RCC 7860 (cell line): ENCODE measurements around the gene CDKN2AIPNL.

Experiments used
- DNase-seq: peaks from one replicate; pipeline ENCODE4 v3.0.0-alpha.2; 2015; ENCODE audit warnings: low spot score
- FAIRE-seq: peaks from 2 replicates; lab custom pipeline; 2012; peaks lifted over from hg19 to GRCh38; lab: Jason Lieb, UNC

The CDKN2AIPNL gene

DNA sequence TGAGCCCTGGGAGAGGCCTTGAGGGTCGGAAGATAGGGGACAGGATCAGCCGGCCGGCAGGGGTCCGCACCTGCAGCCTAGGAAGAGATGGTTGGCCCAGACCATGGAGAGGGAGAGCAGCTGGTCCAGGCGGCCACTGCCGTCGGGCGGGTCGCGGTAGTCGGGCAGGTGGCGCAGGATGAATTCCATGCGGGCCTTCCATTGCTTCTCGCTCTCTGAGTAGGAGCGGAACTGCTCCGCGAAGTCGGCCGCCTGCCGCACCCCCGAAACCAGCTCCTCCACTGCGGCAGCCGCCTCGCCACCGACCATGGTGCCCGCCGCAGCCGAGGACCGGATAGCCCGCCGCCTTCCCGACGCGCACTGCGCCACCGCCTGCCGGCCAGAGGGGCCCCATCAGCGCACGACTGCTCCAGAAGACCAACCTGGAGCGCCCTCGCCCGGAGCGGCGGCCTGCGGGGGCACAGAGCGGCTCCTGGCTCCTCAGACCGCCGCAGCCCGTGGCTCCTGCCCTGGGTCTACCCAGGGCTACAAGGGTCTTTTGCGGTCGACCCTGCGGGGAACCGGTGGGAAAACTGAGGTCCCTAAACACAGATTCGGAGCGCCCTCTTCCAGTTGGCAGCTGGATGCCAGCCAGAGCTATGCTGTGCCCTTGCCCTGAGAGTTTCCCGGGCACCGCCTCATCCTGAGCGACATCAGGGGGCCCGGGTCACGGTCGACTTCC is at the start of gene CDKN2AIPNL:
Gene CDKN2AIPNL (minus strand): TSS at position 336 of the 721 bp plus-strand sequence. CDS start 27 bp downstream, at position 309.
- FAIRE-seq = no peak
- DNase-seq = peak; percentile 77

DNA sequence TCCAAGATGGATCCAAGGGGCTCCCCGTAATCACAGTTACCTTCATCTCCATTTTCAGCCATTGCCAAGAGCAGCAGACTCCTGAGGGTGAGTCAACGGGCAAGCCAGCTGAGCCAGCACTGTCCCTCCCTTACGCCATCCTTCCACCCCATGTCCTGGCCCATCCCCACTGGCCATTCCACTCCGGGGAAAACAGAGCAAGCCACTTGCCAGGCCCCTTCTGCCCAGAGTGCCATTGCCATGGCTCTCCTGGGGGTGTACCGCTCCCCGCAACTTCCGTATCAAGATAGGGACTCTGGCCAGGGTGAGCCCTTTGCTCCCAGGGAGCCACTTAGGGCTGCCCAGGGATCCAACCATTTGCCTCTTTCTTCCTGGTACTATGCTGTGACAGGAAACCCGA is 48.9 kb upstream of the CDKN2AIPNL start:
- no peak for DNase-seq

DNA sequence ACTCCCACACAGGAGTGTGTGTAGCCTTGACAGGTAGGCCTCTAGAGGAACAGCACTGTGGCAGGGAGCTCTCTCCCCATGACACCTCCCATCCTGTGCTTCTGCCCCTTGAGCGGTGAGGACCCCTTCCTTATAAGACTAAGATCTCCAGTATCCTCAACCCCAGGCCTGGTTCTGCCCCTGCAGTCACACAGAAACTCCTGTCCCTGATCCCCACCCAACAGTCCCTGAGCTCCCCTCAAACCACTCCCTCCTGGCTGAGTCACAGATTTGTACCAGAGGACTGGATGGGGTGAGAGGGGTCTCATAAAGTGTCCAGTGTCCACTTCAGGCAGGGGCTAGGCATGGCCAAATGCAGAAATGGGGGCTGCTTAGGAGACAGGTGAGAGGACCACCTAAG is 47.8 kb upstream of the CDKN2AIPNL start:
- no peak for FAIRE-seq
- no peak for DNase-seq

More for the DNA sequence above, 48.9 kb upstream of the CDKN2AIPNL start:
- FAIRE-seq = no peak

DNA sequence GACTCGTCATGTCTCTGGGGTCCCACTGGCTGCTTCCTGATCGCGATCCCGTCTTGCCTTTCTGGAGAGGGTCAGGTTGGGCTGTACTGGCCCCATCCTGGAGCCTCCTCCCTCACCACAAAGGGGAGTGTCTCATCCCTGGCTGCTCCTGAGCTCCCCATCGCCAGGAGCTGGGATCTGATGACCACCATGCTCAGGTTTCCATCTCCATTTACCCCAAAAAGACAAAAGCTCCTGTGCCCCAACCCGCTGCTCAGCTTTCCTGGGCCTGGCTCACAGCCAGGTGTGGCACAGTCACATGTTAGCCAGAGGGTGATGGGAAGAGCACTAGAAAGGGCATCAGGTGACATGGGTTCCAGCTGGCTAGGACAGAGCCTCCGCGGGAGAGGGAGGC is 47.3 kb upstream of the CDKN2AIPNL start:
- no peak for FAIRE-seq
- no peak for DNase-seq

- FAIRE-seq (peak; percentile 4), DNase-seq (peak; percentile 53)
Measured at GRCh38 chr5:134458234-134459009, 46.7 kb upstream of the CDKN2AIPNL start.

- FAIRE-seq = no peak
- DNase-seq = no peak
Measured at GRCh38 chr5:134457801-134458200, 46.1 kb upstream of the CDKN2AIPNL start.

- no peak for FAIRE-seq
Measured at GRCh38 chr5:134456825-134457224, 45.1 kb upstream of the CDKN2AIPNL start.

DNA sequence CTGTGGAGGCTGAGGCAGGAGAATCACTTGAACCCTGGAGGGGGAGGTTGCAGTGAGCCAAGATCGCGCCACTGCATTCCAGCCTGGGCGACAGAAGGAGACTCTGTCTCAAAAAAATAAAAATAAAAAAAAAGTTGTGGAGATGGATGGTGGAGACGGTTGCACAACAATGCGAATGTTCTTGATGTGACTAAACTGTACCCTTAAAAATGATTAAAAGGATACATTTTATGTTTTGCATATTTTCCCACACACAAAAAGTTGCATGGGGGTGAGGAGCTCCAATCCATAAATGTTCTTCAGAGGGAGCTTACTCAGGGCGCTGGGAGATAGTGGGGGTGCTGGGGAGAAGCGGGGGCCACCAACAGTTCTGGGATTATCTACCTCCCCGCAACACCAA is 43.8 kb upstream of the CDKN2AIPNL start:
- no peak for DNase-seq
- FAIRE-seq = no peak

More at GRCh38 chr5:134456825-134457224, 45.1 kb upstream of the CDKN2AIPNL start:
- DNase-seq = no peak

GRCh38 chr5:134453016-134453415 is 41.3 kb upstream of the CDKN2AIPNL start:
- FAIRE-seq = no peak
- no peak for DNase-seq

- peak; percentile 72 for DNase-seq
- peak; percentile 78 for FAIRE-seq
Measured at GRCh38 chr5:134451936-134452505, 40.3 kb upstream of the CDKN2AIPNL start.

GRCh38 chr5:134451225-134451935 is 39.7 kb upstream of the CDKN2AIPNL start:
- FAIRE-seq = no peak
- no peak for DNase-seq

- FAIRE-seq = no peak
- no peak for DNase-seq
Measured at GRCh38 chr5:134450374-134450773, 38.7 kb upstream of the CDKN2AIPNL start.

DNA sequence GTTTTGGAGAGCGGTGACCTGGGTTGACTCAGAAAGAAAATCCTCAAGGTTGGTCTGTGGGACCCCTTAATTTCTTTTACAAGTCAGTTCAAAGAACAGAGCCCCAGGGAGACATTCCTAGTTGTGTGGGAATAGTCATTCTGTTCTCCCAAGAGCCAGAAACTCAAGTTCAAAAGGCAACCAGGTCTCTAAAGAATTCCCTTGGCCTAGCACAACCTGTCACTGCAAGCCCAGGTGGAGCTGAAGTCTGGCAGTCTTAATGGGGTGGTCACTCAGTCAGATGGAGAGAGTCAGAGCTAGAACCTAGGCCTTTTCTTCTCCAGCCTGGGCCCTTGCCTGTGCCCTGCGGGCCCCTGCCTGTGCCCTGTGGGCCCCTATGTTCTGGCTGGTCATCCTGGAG is 37.5 kb upstream of the CDKN2AIPNL start:
- FAIRE-seq = no peak

DNA sequence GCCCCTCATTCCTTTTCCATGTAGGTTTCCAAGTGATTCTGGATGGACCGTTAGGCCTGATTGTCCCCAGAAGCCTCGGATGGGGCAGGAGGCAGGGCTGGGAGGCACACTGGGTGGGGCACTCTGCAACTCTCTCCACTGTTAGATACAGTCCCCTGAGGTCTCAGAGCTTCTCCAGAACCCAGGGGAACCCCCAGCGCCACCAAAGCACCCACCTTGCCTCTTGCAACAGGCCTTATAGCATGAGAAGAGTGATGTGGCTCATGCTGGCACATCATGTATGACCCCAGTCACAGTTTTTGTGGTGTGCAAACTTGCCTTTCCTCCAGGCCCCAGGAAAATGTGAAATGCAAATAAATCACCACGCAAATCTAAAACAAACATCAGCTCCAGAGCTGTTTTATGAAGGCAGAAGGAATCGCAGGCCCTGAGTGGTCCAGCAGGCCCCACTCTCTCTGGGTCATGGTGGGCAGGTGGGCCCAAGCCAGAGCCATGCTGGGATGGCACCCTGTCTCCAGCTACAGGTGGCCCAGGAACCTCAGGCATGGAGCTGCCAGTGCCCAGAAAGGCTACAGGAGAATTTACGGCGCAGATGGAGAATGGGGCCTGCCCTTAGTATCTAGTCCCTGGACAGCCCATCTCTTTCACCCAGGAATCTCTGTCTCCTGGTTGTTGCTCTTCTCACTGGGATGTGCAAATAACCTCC is 36.3 kb upstream of the CDKN2AIPNL start:
- no peak for FAIRE-seq
- DNase-seq = no peak

More for the DNA sequence above, 37.5 kb upstream of the CDKN2AIPNL start:
- DNase-seq = no peak

GRCh38 chr5:134446938-134447337 is 35.3 kb upstream of the CDKN2AIPNL start:
- DNase-seq (no peak), FAIRE-seq (no peak)

DNA sequence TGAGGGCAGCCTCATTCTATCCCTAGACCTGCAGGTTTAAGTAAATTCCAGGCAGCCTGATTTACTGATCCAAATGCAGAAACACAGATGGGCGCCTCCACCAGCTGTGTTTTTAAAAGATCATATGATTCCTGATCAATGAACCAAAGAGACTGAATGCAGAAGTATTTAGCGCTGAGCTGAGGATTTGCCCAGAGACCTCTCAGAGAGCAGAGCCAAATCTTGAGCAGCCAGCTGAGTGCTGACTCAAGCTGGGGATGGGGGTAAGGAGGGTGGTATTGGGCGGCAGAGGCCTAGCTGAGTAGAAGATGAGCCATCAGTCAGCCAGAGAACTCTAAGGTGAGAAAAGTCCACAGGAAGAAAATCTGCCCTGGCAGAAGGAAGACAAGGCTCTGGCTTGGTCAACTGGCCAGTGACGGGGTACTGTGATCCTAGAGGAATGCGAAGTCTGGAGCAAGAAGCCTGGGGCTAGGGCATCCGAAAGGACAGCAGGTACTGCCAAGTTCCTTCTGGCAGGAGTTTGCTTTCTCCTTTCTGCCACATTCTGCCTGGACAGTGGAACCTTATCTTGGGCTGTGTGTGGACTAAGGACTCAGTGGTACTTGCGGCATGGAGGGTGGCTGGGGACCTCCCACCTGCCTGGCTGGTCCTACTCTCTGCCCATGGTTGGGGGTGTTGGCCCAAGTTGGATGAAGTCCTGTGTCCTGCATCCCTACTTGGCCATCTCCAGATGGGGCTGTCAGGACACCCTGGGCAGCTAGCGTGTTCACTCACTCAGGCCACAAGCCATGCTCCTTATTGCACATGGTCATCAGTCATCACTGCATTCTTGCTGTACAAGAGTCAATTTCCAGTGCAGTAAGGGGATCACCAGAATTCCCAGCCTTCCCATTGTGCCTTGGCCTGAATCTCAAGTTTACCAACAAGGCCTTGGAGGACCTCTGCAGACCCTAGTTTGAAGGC is 34.5 kb upstream of the CDKN2AIPNL start:
- no peak for FAIRE-seq
- DNase-seq = no peak

- FAIRE-seq (no peak), DNase-seq (no peak)
Measured at GRCh38 chr5:134444941-134445471, 33.3 kb upstream of the CDKN2AIPNL start.

- DNase-seq (no peak), FAIRE-seq (no peak)
Measured at GRCh38 chr5:134440201-134440755, 28.6 kb upstream of the CDKN2AIPNL start.

DNA sequence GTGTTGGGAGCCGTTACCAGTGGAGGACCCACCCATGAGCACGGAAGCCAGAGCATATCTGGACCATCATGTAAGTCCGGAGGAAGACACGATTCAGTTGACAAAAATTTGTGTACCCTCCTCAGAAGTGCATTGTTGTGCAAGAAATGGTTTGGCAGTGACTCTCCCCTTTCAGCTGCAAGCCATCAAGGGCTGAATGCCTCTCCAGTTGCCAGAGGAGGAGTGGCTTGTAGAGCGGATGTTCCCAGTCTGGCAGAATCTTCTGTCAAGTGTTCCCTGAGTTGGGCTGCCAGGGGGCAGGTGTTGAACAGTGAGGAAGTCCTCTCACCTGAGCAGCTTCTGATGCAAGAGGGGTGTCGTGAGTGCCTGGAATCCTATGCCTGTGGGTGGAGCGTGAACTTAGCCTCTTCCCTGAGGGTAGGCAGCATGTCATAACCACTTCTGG is 27.6 kb upstream of the CDKN2AIPNL start:
- FAIRE-seq = no peak
- DNase-seq = no peak
